Neural cell (in vitro differentiated cells): ENCODE results near the gene KIAA2012.

Source experiments
- EP300 ChIP-seq: fragments of 450-650 bp; conservative IDR thresholded peaks from 2 replicates; pipeline ENCODE4 v1.6.1; 2014; ENCODE audit warnings: antibody characterized with exemption, mild to moderate bottlenecking, moderate library complexity; ENCODE audit not compliant: poor library complexity, severe bottlenecking
- EZH2 ChIP-seq: fragments of 200-600, 300-800 bp; shearing (Covaris generic), sonication (generic); IDR thresholded peaks from 2 replicates; pipeline ENCODE4 v1.6.1; 2014; ENCODE audit warnings: antibody characterized with exemption, low read length, borderline replicate concordance, mild to moderate bottlenecking; ENCODE audit not compliant: insufficient read depth, poor library complexity, severe bottlenecking
- MXI1 ChIP-seq: fragments of 450-650 bp; conservative IDR thresholded peaks from 2 replicates; pipeline ENCODE4 v1.6.1; 2014; ENCODE audit warnings: antibody characterized with exemption, mild to moderate bottlenecking; ENCODE audit not compliant: poor library complexity, severe bottlenecking
- POLR2AphosphoS5 ChIP-seq: IDR thresholded peaks from 2 replicates; pipeline ENCODE4 v1.6.1; 2012
- RAD21 ChIP-seq: fragments of 450-650 bp; conservative IDR thresholded peaks from 2 replicates; pipeline ENCODE4 v1.6.1; 2014; ENCODE audit warnings: antibody characterized with exemption, mild to moderate bottlenecking, moderate library complexity
- SMC3 ChIP-seq: fragments of 450-650 bp; conservative IDR thresholded peaks from 2 replicates; pipeline ENCODE4 v1.6.1; 2014; ENCODE audit warnings: antibody characterized with exemption, mild to moderate bottlenecking, moderate library complexity; ENCODE audit not compliant: poor library complexity
- TAF1 ChIP-seq: IDR thresholded peaks from 2 replicates; pipeline ENCODE4 v1.6.1; 2012; ENCODE audit warnings: low read depth
- TF ChIP-seq, protein P1 (sequence below): fragments of 450-650 bp; IDR thresholded peaks from 2 replicates; pipeline ENCODE4 v1.5.1; 2014; ENCODE audit warnings: antibody characterized with exemption, mild to moderate bottlenecking, moderate library complexity; ENCODE audit not compliant: poor library complexity, severe bottlenecking
- TF ChIP-seq, protein P2 (sequence below): IDR thresholded peaks from 2 replicates; pipeline ENCODE4 v1.6.1; 2012; ENCODE audit warnings: borderline replicate concordance

- TF ChIP-seq, protein P1, sequence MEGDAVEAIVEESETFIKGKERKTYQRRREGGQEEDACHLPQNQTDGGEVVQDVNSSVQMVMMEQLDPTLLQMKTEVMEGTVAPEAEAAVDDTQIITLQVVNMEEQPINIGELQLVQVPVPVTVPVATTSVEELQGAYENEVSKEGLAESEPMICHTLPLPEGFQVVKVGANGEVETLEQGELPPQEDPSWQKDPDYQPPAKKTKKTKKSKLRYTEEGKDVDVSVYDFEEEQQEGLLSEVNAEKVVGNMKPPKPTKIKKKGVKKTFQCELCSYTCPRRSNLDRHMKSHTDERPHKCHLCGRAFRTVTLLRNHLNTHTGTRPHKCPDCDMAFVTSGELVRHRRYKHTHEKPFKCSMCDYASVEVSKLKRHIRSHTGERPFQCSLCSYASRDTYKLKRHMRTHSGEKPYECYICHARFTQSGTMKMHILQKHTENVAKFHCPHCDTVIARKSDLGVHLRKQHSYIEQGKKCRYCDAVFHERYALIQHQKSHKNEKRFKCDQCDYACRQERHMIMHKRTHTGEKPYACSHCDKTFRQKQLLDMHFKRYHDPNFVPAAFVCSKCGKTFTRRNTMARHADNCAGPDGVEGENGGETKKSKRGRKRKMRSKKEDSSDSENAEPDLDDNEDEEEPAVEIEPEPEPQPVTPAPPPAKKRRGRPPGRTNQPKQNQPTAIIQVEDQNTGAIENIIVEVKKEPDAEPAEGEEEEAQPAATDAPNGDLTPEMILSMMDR, result no peak
- TF ChIP-seq EZH2 (no peak), EP300 (no peak), TAF1 (no peak), RAD21 (no peak), POLR2AphosphoS5 (no peak), SMC3 (no peak), MXI1 (no peak)
- TF ChIP-seq, protein P2, sequence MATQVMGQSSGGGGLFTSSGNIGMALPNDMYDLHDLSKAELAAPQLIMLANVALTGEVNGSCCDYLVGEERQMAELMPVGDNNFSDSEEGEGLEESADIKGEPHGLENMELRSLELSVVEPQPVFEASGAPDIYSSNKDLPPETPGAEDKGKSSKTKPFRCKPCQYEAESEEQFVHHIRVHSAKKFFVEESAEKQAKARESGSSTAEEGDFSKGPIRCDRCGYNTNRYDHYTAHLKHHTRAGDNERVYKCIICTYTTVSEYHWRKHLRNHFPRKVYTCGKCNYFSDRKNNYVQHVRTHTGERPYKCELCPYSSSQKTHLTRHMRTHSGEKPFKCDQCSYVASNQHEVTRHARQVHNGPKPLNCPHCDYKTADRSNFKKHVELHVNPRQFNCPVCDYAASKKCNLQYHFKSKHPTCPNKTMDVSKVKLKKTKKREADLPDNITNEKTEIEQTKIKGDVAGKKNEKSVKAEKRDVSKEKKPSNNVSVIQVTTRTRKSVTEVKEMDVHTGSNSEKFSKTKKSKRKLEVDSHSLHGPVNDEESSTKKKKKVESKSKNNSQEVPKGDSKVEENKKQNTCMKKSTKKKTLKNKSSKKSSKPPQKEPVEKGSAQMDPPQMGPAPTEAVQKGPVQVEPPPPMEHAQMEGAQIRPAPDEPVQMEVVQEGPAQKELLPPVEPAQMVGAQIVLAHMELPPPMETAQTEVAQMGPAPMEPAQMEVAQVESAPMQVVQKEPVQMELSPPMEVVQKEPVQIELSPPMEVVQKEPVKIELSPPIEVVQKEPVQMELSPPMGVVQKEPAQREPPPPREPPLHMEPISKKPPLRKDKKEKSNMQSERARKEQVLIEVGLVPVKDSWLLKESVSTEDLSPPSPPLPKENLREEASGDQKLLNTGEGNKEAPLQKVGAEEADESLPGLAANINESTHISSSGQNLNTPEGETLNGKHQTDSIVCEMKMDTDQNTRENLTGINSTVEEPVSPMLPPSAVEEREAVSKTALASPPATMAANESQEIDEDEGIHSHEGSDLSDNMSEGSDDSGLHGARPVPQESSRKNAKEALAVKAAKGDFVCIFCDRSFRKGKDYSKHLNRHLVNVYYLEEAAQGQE, result no peak
Measured at GRCh38 chr2:202036601-202037037, 36.4 kb upstream of the KIAA2012 start.
